Esophagus squamous epithelium (tissue), 5 donors: ENCODE data around the gene FUT7. TPM values are rescaled to one million over a fixed set of nuclear protein-coding genes. Genes with fewer than 3 reads are reported as not detected.

Source experiments
- DNase-seq: peaks from one replicate; lab custom pipeline; 2025; lab: John Stamatoyannopoulos, UW
- H3K27ac ChIP-seq, 4 donors: fragments of 200-600 bp; sonication (generic); one replicate each; pipeline ENCODE4 v1.5.1; 2016 to 2019; ENCODE audit warnings: mild to moderate bottlenecking in 1 of 4
- H3K27me3 ChIP-seq, 4 donors: fragments of 200-600 bp; sonication (generic); 1 replicate in 3 of 4; 2 replicates in 1 of 4; pipeline versions ENCODE4 v1.5.1 to v1.6.0; 2017 to 2021; ENCODE audit warnings: antibody characterized with exemption in 1 of 4
- H3K36me3 ChIP-seq, 3 donors: fragments of 200-600 bp; sonication (generic); one replicate each; pipeline ENCODE4 v1.5.1; 2016 to 2019
- H3K4me1 ChIP-seq, 3 donors: fragments of 200-600 bp; sonication (generic); one replicate each; pipeline ENCODE4 v1.5.1; 2017 to 2019
- H3K4me3 ChIP-seq, 4 donors: fragments of 200-600 bp; sonication (generic); 1 replicate in 3 of 4; 2 replicates in 1 of 4; pipeline ENCODE4 v1.5.1; 2016 to 2019; ENCODE audit warnings: mild to moderate bottlenecking in 2 of 4, moderate library complexity in 1 of 4
- H3K9me3 ChIP-seq, 3 donors: fragments of 200-600 bp; sonication (generic); one replicate each; pipeline ENCODE4 v1.5.1; 2016 to 2019
- POLR2A ChIP-seq, 4 donors: fragments of 450-650 bp; IDR thresholded peaks; one replicate each; pipeline ENCODE4 v1.6.1; 2017; ENCODE audit warnings: antibody characterized with exemption in 4 of 4, mild to moderate bottlenecking in 4 of 4, moderate library complexity in 3 of 4
- whole genome bisulfite sequencing, 2 donors: methylation state at CpG; one replicate each; pipeline ENCODE4 v1.1.5; 2018; 5-methylcytosine and 5-hydroxymethylcytosine counted together
- intact Hi-C: fragments of 100-400 bp; cut with DNase I; formaldehyde crosslinking; loops from one replicate; pipeline ENCODE4 v1.15.0; 2022
- total RNA-seq, 4 donors: library from RNA; depleted of rRNA; stranded (reverse); fragments of >200 nt; gene quantifications; one replicate each; pipeline ENCODE4 v1.1.0, GENCODE V29; 2016
- TF ChIP-seq, protein P1 (sequence below), 6 experiments: fragments of 450-650 bp in 4 of 6; fragments of 200-600 bp in 2 of 6; sonication (generic) in 2 of 6; IDR thresholded peaks; one replicate each; pipeline ENCODE4 v1.5.1; 2016 to 2019; ENCODE audit warnings: antibody characterized with exemption in 6 of 6, mild to moderate bottlenecking in 4 of 6, moderate library complexity in 4 of 6
- donor health status: DM: yes; HTN: yes; CAD: no.

Gene FUT7
- total RNA-seq, 4 donors from 2014 or later = 0.13 to 0.38 (median 0.21) TPM; not detected in 1

GRCh38 chr9:137011156-137011555 is 20.7 kb downstream of the FUT7 start:
- H3K36me3 ChIP-seq = peaks cover 0 to 77% (median 0%) of the 10 kb centered on the region in 3 donors
- no peak overlapping the region for H3K27ac ChIP-seq
- no peak overlapping the region for H3K4me3 ChIP-seq
- H3K9me3 ChIP-seq = no peaks in the 10 kb centered on the region
- H3K27me3 ChIP-seq = no peaks in the 10 kb centered on the region
- no peak for TF ChIP-seq POLR2A (IDR thresholded peaks at IDR 0.05)
- TF ChIP-seq, protein P1, sequence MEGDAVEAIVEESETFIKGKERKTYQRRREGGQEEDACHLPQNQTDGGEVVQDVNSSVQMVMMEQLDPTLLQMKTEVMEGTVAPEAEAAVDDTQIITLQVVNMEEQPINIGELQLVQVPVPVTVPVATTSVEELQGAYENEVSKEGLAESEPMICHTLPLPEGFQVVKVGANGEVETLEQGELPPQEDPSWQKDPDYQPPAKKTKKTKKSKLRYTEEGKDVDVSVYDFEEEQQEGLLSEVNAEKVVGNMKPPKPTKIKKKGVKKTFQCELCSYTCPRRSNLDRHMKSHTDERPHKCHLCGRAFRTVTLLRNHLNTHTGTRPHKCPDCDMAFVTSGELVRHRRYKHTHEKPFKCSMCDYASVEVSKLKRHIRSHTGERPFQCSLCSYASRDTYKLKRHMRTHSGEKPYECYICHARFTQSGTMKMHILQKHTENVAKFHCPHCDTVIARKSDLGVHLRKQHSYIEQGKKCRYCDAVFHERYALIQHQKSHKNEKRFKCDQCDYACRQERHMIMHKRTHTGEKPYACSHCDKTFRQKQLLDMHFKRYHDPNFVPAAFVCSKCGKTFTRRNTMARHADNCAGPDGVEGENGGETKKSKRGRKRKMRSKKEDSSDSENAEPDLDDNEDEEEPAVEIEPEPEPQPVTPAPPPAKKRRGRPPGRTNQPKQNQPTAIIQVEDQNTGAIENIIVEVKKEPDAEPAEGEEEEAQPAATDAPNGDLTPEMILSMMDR (IDR thresholded peaks at IDR 0.05) = no peak
- DNase-seq = no peak
- H3K4me1 ChIP-seq = peaks cover 0 to 14% (median 0%) of the 10 kb centered on the region in 3 donors
- intact Hi-C loops = no loop called here
- 64 to 90% methylated on average over 9 to 17 of the region's 24 CpGs for WGBS, 2 donors

GRCh38 chr9:137009938-137010732 is 21.8 kb downstream of the FUT7 start:
- Histone ChIP-seq H3K27ac (no peak overlapping the region), H3K36me3 (peaks cover 0 to 67% (median 0%) of the 10 kb centered on the region in 3 donors), H3K27me3 (no peaks in the 10 kb centered on the region), H3K9me3 (no peaks in the 10 kb centered on the region), H3K4me3 (no peak overlapping the region), H3K4me1 (peaks cover 0 to 14% (median 0%) of the 10 kb centered on the region in 3 donors)
- TF ChIP-seq, protein P1 (IDR thresholded peaks at IDR 0.05) = no peak
- no peak for TF ChIP-seq POLR2A (IDR thresholded peaks at IDR 0.05)
- intact Hi-C loops = no loop called here
- WGBS, 2 donors = 100% methylated on average over 1 to 3 of the region's 49 CpGs
- DNase-seq = no peak

- DNase-seq = no peak
- no peak overlapping the region for H3K4me3 ChIP-seq
- intact Hi-C loops = no loop called here
- no peak overlapping the region for H3K27ac ChIP-seq
- H3K36me3 ChIP-seq = peaks cover 0 to 57% (median 0%) of the 10 kb centered on the region in 3 donors
- H3K4me1 ChIP-seq = peaks cover 0 to 14% (median 0%) of the 10 kb centered on the region in 3 donors
- WGBS, 2 donors = 100% methylated on average over 2 of the region's 18 CpGs; no CpG with 5 or more reads in 1 of the 2 donors
- TF ChIP-seq, protein P1 (IDR thresholded peaks at IDR 0.05) = no peak
- no peak for TF ChIP-seq POLR2A (IDR thresholded peaks at IDR 0.05)
- no peaks in the 10 kb centered on the region for H3K9me3 ChIP-seq
- no peaks in the 10 kb centered on the region for H3K27me3 ChIP-seq
Measured at GRCh38 chr9:137009217-137009616, 22.7 kb downstream of the FUT7 start.

DNA sequence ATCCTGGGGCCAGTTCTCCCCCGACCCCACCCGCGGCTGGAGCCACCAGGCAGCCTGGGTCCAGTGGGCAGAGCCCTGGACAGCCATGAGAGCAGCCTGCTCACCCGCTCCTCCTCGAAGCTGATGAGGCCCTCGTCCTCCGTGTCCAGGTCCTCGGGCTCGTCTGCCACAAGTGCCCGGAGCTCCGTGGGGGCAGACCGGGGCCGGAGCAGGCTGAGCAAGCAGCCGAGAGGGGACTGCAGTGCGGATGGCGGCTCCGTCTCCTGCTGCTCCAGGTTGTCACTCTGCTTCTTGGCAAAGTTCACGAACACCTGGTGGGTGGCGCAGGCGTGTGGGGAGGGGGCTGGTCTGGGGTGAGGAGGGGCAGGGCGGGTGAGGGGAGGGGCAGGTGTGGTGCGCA is 23.6 kb downstream of the FUT7 start:
- TF ChIP-seq, protein P1 (IDR thresholded peaks at IDR 0.05) = no peak
- TF ChIP-seq POLR2A (IDR thresholded peaks at IDR 0.05) = no peak
- H3K9me3 ChIP-seq = no peaks in the 10 kb centered on the region

DNA sequence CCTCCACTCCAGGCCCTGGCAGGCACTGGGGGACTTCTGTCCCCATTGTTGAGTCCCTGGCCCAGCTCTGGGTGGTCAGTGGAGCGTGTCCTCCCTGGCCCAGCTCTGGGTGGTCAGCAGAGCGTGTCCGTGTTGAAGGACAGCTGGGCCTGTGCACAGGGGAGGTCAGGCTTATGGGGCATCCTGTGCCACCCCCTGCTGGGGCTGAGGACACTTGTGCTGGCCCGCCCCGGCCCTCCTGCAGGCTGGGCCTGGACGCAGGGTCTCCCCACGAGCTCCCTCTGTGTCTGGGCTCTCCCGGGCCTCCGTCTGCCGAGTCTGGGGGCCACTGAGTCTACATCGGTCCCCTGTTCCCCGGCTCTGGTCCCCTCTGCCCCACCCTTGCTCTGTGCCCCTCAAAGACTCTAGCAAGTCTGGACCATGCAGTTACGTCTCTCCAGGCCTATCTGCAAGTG is 24.0 kb downstream of the FUT7 start:
- Histone ChIP-seq H3K4me1 (peaks cover 0 to 14% (median 0%) of the 10 kb centered on the region in 3 donors), H3K9me3 (no peaks in the 10 kb centered on the region), H3K4me3 (no peak overlapping the region), H3K27ac (no peak overlapping the region), H3K36me3 (peaks cover 0 to 44% (median 0%) of the 10 kb centered on the region in 3 donors), H3K27me3 (no peaks in the 10 kb centered on the region)
- intact Hi-C loops = no loop called here
- 83 to 86% methylated on average over 2 to 6 of the region's 13 CpGs for WGBS, 2 donors
- no peak for DNase-seq
- TF ChIP-seq, protein P1 (IDR thresholded peaks at IDR 0.05) = no peak
- no peak for TF ChIP-seq POLR2A (IDR thresholded peaks at IDR 0.05)

More for the DNA sequence above, 23.6 kb downstream of the FUT7 start:
- H3K4me1 ChIP-seq = peaks cover 0 to 14% (median 0%) of the 10 kb centered on the region in 3 donors
- no peaks in the 10 kb centered on the region for H3K27me3 ChIP-seq
- no CpG with 5 or more reads among the region's 22 CpGs for WGBS, 2 donors
- intact Hi-C loops = no loop called here
- H3K36me3 ChIP-seq = peaks cover 0 to 48% (median 0%) of the 10 kb centered on the region in 3 donors
- no peak overlapping the region for H3K4me3 ChIP-seq
- no peak overlapping the region for H3K27ac ChIP-seq
- DNase-seq = no peak
